GM13977 (cell line): ENCODE results near the gene SLC9A6.

Source experiments
- DNase-seq: peaks from one replicate; pipeline ENCODE4 v3.0.0; 2012; ENCODE audit warnings: low spot score
- in situ Hi-C: fragments of 300-500 bp; cut with MboI; formaldehyde crosslinking; loops from one replicate; pipeline ENCODE4 v1.12.0; 2022; ENCODE audit warnings: low sequenced_read_pairs, low pct_unique_long_range_greater_than_20kb, mixed read lengths, inconsistent platforms; ENCODE audit not compliant: unreplicated experiment
- TF ChIP-seq, protein P1 (sequence below): IDR thresholded peaks from 2 replicates; pipeline ENCODE4 v1.5.1; 2012; ENCODE audit warnings: mild to moderate bottlenecking, control low read depth; ENCODE audit not compliant: insufficient read depth; ENCODE audit errors: extremely low read depth, missing control alignments

SLC9A6 gene

GRCh38 chrX:136094962-136095361 lies 109.7 kb downstream of the SLC9A6 start:
- TF ChIP-seq, protein P1, sequence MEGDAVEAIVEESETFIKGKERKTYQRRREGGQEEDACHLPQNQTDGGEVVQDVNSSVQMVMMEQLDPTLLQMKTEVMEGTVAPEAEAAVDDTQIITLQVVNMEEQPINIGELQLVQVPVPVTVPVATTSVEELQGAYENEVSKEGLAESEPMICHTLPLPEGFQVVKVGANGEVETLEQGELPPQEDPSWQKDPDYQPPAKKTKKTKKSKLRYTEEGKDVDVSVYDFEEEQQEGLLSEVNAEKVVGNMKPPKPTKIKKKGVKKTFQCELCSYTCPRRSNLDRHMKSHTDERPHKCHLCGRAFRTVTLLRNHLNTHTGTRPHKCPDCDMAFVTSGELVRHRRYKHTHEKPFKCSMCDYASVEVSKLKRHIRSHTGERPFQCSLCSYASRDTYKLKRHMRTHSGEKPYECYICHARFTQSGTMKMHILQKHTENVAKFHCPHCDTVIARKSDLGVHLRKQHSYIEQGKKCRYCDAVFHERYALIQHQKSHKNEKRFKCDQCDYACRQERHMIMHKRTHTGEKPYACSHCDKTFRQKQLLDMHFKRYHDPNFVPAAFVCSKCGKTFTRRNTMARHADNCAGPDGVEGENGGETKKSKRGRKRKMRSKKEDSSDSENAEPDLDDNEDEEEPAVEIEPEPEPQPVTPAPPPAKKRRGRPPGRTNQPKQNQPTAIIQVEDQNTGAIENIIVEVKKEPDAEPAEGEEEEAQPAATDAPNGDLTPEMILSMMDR, result no peak

More at GRCh38 chrX:136094962-136095361, 109.7 kb downstream of the SLC9A6 start:
- no peak for DNase-seq
- in situ Hi-C loops, result no loop called here
